ENCODE results near the gene TREM1. TPM values are rescaled to one million over a fixed set of nuclear protein-coding genes. Genes with fewer than 3 reads are reported as not detected.

The TREM1 gene
- polyA plus RNA-seq, 1 experiment: 0.20 TPM

DNA sequence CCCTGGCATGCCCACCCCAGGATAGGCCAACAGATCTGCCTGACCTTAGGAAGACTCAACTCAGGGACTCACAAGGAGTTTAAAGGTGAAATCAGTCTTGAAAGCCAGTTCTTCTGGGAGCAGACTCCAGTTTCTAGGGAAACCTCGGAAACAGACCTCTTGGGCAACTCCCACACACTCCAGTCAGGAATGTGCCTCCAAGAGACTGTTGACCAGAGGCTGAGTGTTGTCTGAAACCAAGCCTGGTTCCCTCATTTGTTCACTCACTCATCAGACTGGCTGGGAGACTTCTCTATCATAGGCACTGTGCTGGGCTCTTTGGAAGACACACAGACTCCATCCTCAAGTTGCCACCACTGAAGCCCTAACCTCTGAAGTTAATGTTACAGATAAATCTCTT, 1.8 kb downstream of the TREM1 start:
- Histone ChIP-seq H3K27me3 (ENCODE audit: control insufficient read depth, insufficient read depth, low read length) (no peaks in the 10 kb centered on the region; the same call in 1 of the 2 replicates), H3K36me3 (ENCODE audit: control insufficient read depth, insufficient read depth, low read length) (no peaks in the 10 kb centered on the region), H3K4me3 (ENCODE audit: low read depth, low read length) (no peak overlapping the region)
- TF ChIP-seq, protein P1, sequence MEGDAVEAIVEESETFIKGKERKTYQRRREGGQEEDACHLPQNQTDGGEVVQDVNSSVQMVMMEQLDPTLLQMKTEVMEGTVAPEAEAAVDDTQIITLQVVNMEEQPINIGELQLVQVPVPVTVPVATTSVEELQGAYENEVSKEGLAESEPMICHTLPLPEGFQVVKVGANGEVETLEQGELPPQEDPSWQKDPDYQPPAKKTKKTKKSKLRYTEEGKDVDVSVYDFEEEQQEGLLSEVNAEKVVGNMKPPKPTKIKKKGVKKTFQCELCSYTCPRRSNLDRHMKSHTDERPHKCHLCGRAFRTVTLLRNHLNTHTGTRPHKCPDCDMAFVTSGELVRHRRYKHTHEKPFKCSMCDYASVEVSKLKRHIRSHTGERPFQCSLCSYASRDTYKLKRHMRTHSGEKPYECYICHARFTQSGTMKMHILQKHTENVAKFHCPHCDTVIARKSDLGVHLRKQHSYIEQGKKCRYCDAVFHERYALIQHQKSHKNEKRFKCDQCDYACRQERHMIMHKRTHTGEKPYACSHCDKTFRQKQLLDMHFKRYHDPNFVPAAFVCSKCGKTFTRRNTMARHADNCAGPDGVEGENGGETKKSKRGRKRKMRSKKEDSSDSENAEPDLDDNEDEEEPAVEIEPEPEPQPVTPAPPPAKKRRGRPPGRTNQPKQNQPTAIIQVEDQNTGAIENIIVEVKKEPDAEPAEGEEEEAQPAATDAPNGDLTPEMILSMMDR (IDR thresholded peaks at IDR 0.05; ENCODE audit: insufficient read depth, low read depth, low read length): no peak
- POLR2A ChIA-PET: no interaction called here
- DNase-seq (ENCODE audit: low read depth): no peak
- CTCF ChIA-PET: no interaction called here

DNA sequence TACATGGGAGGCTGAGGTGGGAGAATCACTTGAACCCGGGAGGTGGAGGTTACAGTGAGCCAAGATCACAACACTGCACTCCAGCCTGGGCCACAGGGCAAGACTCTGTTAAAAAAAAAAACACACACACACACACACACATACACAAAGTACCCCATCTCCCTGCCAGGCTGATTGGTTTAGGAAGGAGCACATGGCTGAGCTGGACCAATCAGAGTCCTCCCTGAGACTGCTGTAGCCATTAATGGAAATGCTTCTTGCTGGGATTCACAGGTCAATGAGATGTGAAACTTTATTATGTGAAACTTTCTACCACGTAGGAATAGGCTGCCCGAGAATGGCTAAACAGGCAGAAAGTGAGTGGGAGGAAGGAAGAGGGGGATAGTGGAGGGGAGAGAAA, 2.9 kb downstream of the TREM1 start:
- POLR2A ChIA-PET: no interaction called here
- no peak for DNase-seq (ENCODE audit: low read depth)
- no peaks in the 10 kb centered on the region for H3K36me3 ChIP-seq (ENCODE audit: control insufficient read depth, insufficient read depth, low read length)
- TF ChIP-seq, protein P1 (IDR thresholded peaks at IDR 0.05; ENCODE audit: insufficient read depth, low read depth, low read length): no peak
- no peaks in the 10 kb centered on the region; the same call in 1 of the 2 replicates for H3K27me3 ChIP-seq (ENCODE audit: control insufficient read depth, insufficient read depth, low read length)
- H3K4me3 ChIP-seq (ENCODE audit: low read depth, low read length): no peak overlapping the region
- CTCF ChIA-PET: no interaction called here

DNA sequence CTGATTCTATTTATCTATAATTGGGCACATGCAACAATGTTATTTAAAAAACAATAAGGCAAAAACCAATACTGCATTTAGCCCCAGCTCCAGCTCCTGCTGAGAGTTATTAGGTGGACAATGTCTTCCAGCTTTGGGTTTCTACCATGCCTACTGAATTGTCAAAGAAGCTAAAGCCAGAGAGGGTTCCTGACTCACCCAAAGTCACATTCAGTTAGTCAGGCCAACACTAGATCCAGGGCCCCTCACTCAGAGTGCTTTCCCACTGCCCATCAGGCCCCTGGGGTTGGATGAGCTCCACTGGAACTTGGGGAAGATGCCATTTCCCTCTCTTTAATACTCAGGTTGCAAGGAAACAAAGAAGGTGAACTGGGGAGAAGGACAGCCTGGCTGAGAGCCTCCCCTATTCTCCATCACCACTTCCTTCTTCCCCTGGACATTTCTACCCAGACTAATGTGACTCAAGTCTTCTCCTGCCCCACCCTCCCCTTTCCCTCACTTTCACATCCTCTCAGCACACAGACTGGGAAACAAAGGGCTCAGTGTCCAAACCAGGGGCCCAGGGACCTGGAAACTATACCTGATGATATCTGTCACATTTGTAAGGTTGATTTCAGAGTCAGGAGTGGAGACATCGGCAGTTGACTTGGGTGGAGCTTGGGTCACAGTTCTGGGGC, 6.0 kb downstream of the TREM1 start:
- CTCF ChIA-PET: interaction anchor here (0.6 kb wide), 1 partner anchor 23 kb away, joined by 3 read pairs; no protein-coding TSS in a partner anchor
- Histone ChIP-seq H3K4me3 (ENCODE audit: low read depth, low read length) (no peak overlapping the region), H3K27me3 (ENCODE audit: control insufficient read depth, insufficient read depth, low read length) (peaks cover 2% of the 10 kb centered on the region; the same call in 1 of the 2 replicates), H3K36me3 (ENCODE audit: control insufficient read depth, insufficient read depth, low read length) (no peaks in the 10 kb centered on the region)
- POLR2A ChIA-PET: no interaction called here
- no peak for DNase-seq (ENCODE audit: low read depth)
- TF ChIP-seq, protein P1 (IDR thresholded peaks at IDR 0.05; ENCODE audit: insufficient read depth, low read depth, low read length): no peak

DNA sequence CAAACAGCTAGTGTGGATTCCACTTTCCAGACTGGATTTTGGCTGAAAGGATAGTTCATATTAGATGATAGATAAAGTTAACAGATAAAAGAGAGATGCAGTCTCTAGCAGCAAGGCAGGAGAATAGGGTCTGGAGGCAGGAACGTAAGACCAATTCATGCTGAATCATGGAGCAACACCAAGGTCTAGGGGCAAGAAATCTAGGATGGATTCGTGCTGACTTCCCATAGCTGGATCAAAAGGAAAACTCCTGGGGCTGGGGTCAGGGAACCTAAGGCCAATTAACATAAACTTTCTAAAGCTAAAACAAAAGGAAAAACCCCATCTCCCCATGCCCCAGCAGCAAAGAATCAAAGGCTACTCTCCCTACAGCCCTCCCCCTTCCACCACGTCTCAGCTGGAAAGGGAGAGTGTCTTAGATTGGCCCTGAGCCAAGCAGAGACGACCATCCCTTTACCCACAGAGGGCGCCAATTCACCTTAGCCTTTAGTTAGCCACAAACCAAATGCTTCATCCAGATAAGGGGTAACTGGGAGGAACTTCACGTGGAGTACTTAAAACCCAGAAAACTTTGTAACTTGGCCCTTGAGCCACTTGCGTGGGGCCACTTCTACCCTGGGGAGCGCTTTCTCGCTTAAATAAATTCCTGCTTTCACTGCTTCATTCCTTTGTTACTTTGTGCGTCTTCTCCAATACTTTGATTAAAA, 7.6 kb downstream of the TREM1 start:
- ChIA-PET CTCF (interaction anchor here (0.7 to 1.4 kb wide), 4 partner anchors 10 to 78 kb away, joined by 3 to 8 read pairs (median 3); partner anchors contain the start of gene TREML2), POLR2A (no interaction called here)
- no peak for DNase-seq (ENCODE audit: low read depth)
- H3K36me3 ChIP-seq (ENCODE audit: control insufficient read depth, insufficient read depth, low read length): no peaks in the 10 kb centered on the region
- no peak overlapping the region for H3K4me3 ChIP-seq (ENCODE audit: low read depth, low read length)
- H3K27me3 ChIP-seq (ENCODE audit: control insufficient read depth, insufficient read depth, low read length): peaks cover 2% of the 10 kb centered on the region; the same call in 1 of the 2 replicates
- TF ChIP-seq, protein P1 (IDR thresholded peaks at IDR 0.05; ENCODE audit: insufficient read depth, low read depth, low read length): peak; percentile 43

DNA sequence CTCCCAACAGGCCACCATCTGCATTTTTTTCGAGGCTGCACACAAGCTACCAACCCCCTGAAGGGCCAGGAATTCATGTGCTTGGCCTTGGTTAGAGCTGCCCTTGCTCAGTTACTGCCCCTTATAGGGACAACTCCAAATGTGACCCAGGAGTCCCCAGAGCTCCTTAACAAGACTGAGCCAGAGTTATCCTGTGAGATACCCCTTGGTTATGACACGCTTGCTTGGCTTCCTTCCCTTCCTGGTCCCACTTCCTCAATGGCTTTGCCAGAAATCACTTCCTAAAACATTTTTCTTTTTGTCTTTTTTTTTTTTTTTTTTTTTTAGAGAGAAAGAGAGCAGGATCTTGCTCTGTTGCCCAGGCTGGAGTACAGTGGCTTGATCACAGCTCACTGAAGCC, 8.9 kb downstream of the TREM1 start:
- POLR2A ChIA-PET: no interaction called here
- no peak overlapping the region for H3K4me3 ChIP-seq (ENCODE audit: low read depth, low read length)
- no peak for DNase-seq (ENCODE audit: low read depth)
- TF ChIP-seq, protein P1 (IDR thresholded peaks at IDR 0.05; ENCODE audit: insufficient read depth, low read depth, low read length): no peak
- peaks cover 2% of the 10 kb centered on the region; the same call in 1 of the 2 replicates for H3K27me3 ChIP-seq (ENCODE audit: control insufficient read depth, insufficient read depth, low read length)
- CTCF ChIA-PET: no interaction called here
- no peaks in the 10 kb centered on the region for H3K36me3 ChIP-seq (ENCODE audit: control insufficient read depth, insufficient read depth, low read length)
